Measurements from ENCODE around the gene UNK.
"Not testable (repeated sequence)": the region's sequence is repeated elsewhere in the genome, so short reads cannot be mapped to it uniquely, and the experiment has no call there.

- TF ChIP-seq CTCF (IDR thresholded peaks at IDR 0.05 in 2 of 3, conservative IDR thresholded peaks at IDR 0.05 in 1 of 3; ENCODE audit: insufficient read depth in 2 of 3, low read depth in 1 of 3, low read length in 3 of 3); POLR2A (conservative IDR thresholded peaks at IDR 0.05); ADNP (tag; IDR thresholded peaks at IDR 0.05); GABPA (tag; conservative IDR thresholded peaks at IDR 0.05; ENCODE audit: low read depth); POLR2AphosphoS5 (IDR thresholded peaks at IDR 0.05; ENCODE audit: control insufficient read depth, insufficient read depth, low read depth, low read length); PATZ1 (CRISPR knock-in tag; IDR thresholded peaks at IDR 0.05; ENCODE audit: borderline replicate concordance); ZNF511 (CRISPR knock-in tag; IDR thresholded peaks at IDR 0.05); USF1 (CRISPR knock-in tag; IDR thresholded peaks at IDR 0.05): not testable (repeated sequence)
These were observed 67.0 kb downstream of the UNK start for GRCh38 chr17:75851693-75851991.
